B cell (primary cell): ENCODE measurements around the gene NVL. TPM values are rescaled to one million over a fixed set of nuclear protein-coding genes. Genes with fewer than 3 reads are reported as not detected.

Experiments used
- ATAC-seq: fragments of 200-7000 bp; cut with Tn5 transposase; one replicate; pipeline ENCODE4 v1.10.0; 2021; ENCODE audit warnings: low read depth, mild to moderate bottlenecking, moderate number of reproducible peaks, moderate library complexity
- CTCF ChIA-PET: fragments of 350-600 bp; sonication (Branson Sonifier 250); formaldehyde crosslinking; loops from one replicate; lab custom pipeline; 2021; ENCODE audit warnings: antibody characterized with exemption, inconsistent platforms; lab: Charles Lee
- POLR2A ChIA-PET: fragments of 350-600 bp; sonication (Branson Sonifier 250); formaldehyde crosslinking; loops from one replicate; lab custom pipeline; 2021; ENCODE audit warnings: antibody characterized with exemption; lab: Charles Lee
- DNase-seq: peaks from one replicate; pipeline ENCODE4 v3.0.0; 2013
- H2AFZ ChIP-seq: 2 replicates; pipeline ENCODE4 v1.6.1; 2012; ENCODE audit warnings: mild to moderate bottlenecking, low read depth, low read length; ENCODE audit not compliant: insufficient read depth, poor library complexity, severe bottlenecking
- H3K27ac ChIP-seq, 2 donors: 1 replicate in 1 of 2; 2 replicates in 1 of 2; pipeline ENCODE4 v1.5.1; 2012 to 2013; ENCODE audit warnings: low read length in 2 of 2, mild to moderate bottlenecking in 2 of 2, moderate library complexity in 1 of 2
- H3K27me3 ChIP-seq, 4 experiments: fragments of 200-600 bp in 1 of 4; sonication (generic) in 1 of 4; replicated peaks in 1 of 4; 1 replicate in 2 of 4; 2 replicates in 2 of 4; pipeline versions ENCODE4 v1.6.1 to v1.7.0; 2013 to 2016; ENCODE audit warnings: low read length in 3 of 4, mild to moderate bottlenecking in 2 of 4, mixed read lengths in 1 of 4, moderate library complexity in 1 of 4; ENCODE audit not compliant: insufficient read depth in 4 of 4, control insufficient read depth in 3 of 4; ENCODE audit errors: control extremely low read depth in 1 of 4
- H3K36me3 ChIP-seq, 2 experiments: replicated peaks in 1 of 2; 1 replicate in 1 of 2; 2 replicates in 1 of 2; pipeline versions ENCODE4 v1.6.1 to v1.7.1; 2013; ENCODE audit warnings: low read length in 1 of 2; ENCODE audit not compliant: insufficient read depth in 2 of 2, control insufficient read depth in 1 of 2; ENCODE audit errors: control extremely low read depth in 1 of 2, extremely low read depth in 1 of 2
- H3K4me1 ChIP-seq, 2 donors: fragments of 200-600 bp in 1 of 2; sonication (generic) in 1 of 2; 1 replicate in 1 of 2; 2 replicates in 1 of 2; pipeline versions ENCODE4 v1.5.1 to v1.6.1; 2013 to 2017; ENCODE audit warnings: low read length in 2 of 2; ENCODE audit not compliant: control insufficient read depth in 2 of 2, insufficient read depth in 2 of 2
- H3K4me2 ChIP-seq: replicated peaks from 2 replicates; pipeline ENCODE3; 2012; ENCODE audit warnings: mild to moderate bottlenecking, low read depth, low read length; ENCODE audit not compliant: poor library complexity, severe bottlenecking
- H3K4me3 ChIP-seq, 5 experiments: fragments of 200-600 bp in 1 of 5; sonication (generic) in 1 of 5; 1 replicate in 3 of 5; 2 replicates in 2 of 5; pipeline versions ENCODE4 v1.5.1 to v1.7.0; 2011 to 2016; ENCODE audit warnings: low read length in 4 of 5, mild to moderate bottlenecking in 4 of 5, low read depth in 2 of 5, control low read depth in 1 of 5, moderate library complexity in 1 of 5; ENCODE audit not compliant: insufficient read depth in 1 of 5; ENCODE audit errors: control extremely low read depth in 1 of 5, extremely low read depth in 1 of 5
- H3K79me2 ChIP-seq: fragments of 200-600 bp; sonication (generic); one replicate; pipeline ENCODE4 v1.6.0; 2016; ENCODE audit warnings: low read length; ENCODE audit not compliant: control insufficient read depth, insufficient read depth
- H3K9ac ChIP-seq: fragments of 200-600 bp; sonication (generic); 2 replicates; pipeline ENCODE4 v1.6.1; 2017; ENCODE audit warnings: mild to moderate bottlenecking, low read length, moderate library complexity
- H3K9me3 ChIP-seq, 3 donors: one replicate each; pipeline versions ENCODE4 v1.6.1 to v1.7.1; 2013; ENCODE audit warnings: low read length in 2 of 3; ENCODE audit not compliant: control insufficient read depth in 2 of 3, insufficient read depth in 1 of 3; ENCODE audit errors: control extremely low read depth in 1 of 3
- H4K20me1 ChIP-seq: 2 replicates; pipeline ENCODE4 v1.6.0; 2012; ENCODE audit warnings: mild to moderate bottlenecking, low read length; ENCODE audit not compliant: insufficient read depth, control insufficient read depth, poor library complexity, severe bottlenecking
- H3K27ac Mint-ChIP-seq: one replicate; pipeline ENCODE4 v1.8.0; 2021; ENCODE audit warnings: mixed read lengths
- H3K27me3 Mint-ChIP-seq: one replicate; pipeline ENCODE4 v1.8.0; 2021; ENCODE audit warnings: mixed read lengths
- H3K4me1 Mint-ChIP-seq: one replicate; pipeline ENCODE4 v1.8.0; 2021; ENCODE audit warnings: mixed read lengths
- H3K4me3 Mint-ChIP-seq: one replicate; pipeline ENCODE4 v1.8.0; 2021; ENCODE audit warnings: mixed read lengths
- H3K9me3 Mint-ChIP-seq: one replicate; pipeline ENCODE4 v1.8.0; 2022; ENCODE audit warnings: mixed read lengths; ENCODE audit not compliant: insufficient read depth
- CTCF ChIP-seq: fragments of 200-600 bp; IDR thresholded peaks from one replicate; pipeline ENCODE4 v1.8.0; 2022; ENCODE audit warnings: antibody characterized with exemption, mild to moderate bottlenecking
- EZH2 ChIP-seq: IDR thresholded peaks from 2 replicates; pipeline ENCODE4 v1.6.1; 2012; ENCODE audit warnings: borderline replicate concordance, low read depth, mild to moderate bottlenecking, moderate library complexity, low read length; ENCODE audit not compliant: insufficient read depth, poor library complexity, severe bottlenecking
- WGBS: methylation state at CpG from one replicate; pipeline ENCODE4 v1.1.5; 2013; ENCODE audit warnings: missing lambda C conversion rate; ENCODE audit not compliant: insufficient coverage; 5-methylcytosine and 5-hydroxymethylcytosine counted together
- intact Hi-C: fragments of 100-400 bp; cut with micrococcal nuclease; formaldehyde crosslinking; loops from one replicate; pipeline ENCODE4 v1.10.0; 2022
- polyA plus RNA-seq: library from polyadenylated mRNA; depleted of rRNA; stranded (reverse); fragments of >200 nt; gene quantifications from 2 replicates; pipeline ENCODE4 v1.2.3, GENCODE V29; 2012
- total RNA-seq, 2 donors: library from RNA; stranded (reverse); fragments of 120-200 nt in 1 of 2; gene quantifications; 1 replicate in 1 of 2; 2 replicates in 1 of 2; pipeline versions ENCODE4 v1.2.3 to v1.2.4, GENCODE V29; 2013 to 2022

The NVL gene
- total and polyA plus RNA-seq, 2 donors (not counting 1 experiment from before 2014, with no cell fraction given), result 28.1 to 45.5 TPM

- peak overlapping the region in 1 of 2 donors; percentile 15 for H3K27ac ChIP-seq
- intact Hi-C loops, result no loop called here
- TF ChIP-seq EZH2 (no peak), CTCF (no peak)
- peaks cover 26% of the 10 kb centered on the region for H4K20me1 ChIP-seq
- peaks cover 11 to 44% of the 10 kb centered on the region in 2 experiments for H3K36me3 ChIP-seq
- no peaks in the 10 kb centered on the region for H3K27me3 ChIP-seq
- H3K4me2 ChIP-seq, result no peak overlapping the region
- H3K27me3 Mint-ChIP-seq, result no peaks in the 10 kb centered on the region
- POLR2A ChIA-PET, result interaction anchor here (0.6 kb wide), 1 partner anchor 11 kb away, joined by 4 read pairs; no protein-coding TSS in a partner anchor
- no peaks in the 10 kb centered on the region for H3K9me3 Mint-ChIP-seq
- H3K79me2 ChIP-seq, result peaks cover 59% of the 10 kb centered on the region
- no peak overlapping the region for H3K4me3 ChIP-seq
- H3K4me1 ChIP-seq, result peaks cover 8 to 9% of the 10 kb centered on the region in 2 donors
- CTCF ChIA-PET, result interaction anchor here (0.7 to 1.3 kb wide), 3 partner anchors 9 to 140 kb away, joined by 3 read pairs; no protein-coding TSS in a partner anchor
- H3K9me3 ChIP-seq, result no peaks in the 10 kb centered on the region
- ATAC-seq (no peak), DNase-seq (no peak)
- no peak overlapping the region for H3K4me3 Mint-ChIP-seq
- H2AFZ ChIP-seq, result no peak overlapping the region
- no peak overlapping the region for H3K9ac ChIP-seq
- no peak overlapping the region for H3K27ac Mint-ChIP-seq
- WGBS, result 85% methylated on average over 4 of the region's 8 CpGs
- peaks cover 35% of the 10 kb centered on the region for H3K4me1 Mint-ChIP-seq
These were observed 136.5 kb downstream of the NVL start for GRCh38 chr1:224193319-224193966.
